GM12873 (cell line): ENCODE measurements around the gene ASXL1.

ENCODE experiments used
- CTCF ChIP-seq: IDR thresholded peaks from 2 replicates; pipeline ENCODE4 v1.5.1; 2012; ENCODE audit warnings: low read depth, mild to moderate bottlenecking, moderate library complexity, low read length, control low read depth; ENCODE audit not compliant: insufficient read depth; ENCODE audit errors: missing control alignments

The ASXL1 gene

GRCh38 chr20:32479012-32479411 is 120.9 kb downstream of the ASXL1 start:
- TF ChIP-seq CTCF, result no peak

GRCh38 chr20:32479697-32480171 is 121.6 kb downstream of the ASXL1 start:
- TF ChIP-seq CTCF, result no peak

GRCh38 chr20:32480371-32481241 is 122.5 kb downstream of the ASXL1 start:
- TF ChIP-seq CTCF, result no peak

GRCh38 chr20:32481311-32482142 is 123.4 kb downstream of the ASXL1 start:
- no peak for TF ChIP-seq CTCF

- TF ChIP-seq CTCF, result no peak
These were observed 124.0 kb downstream of the ASXL1 start for GRCh38 chr20:32482143-32482441.

GRCh38 chr20:32482442-32483261 is 124.5 kb downstream of the ASXL1 start:
- no peak for TF ChIP-seq CTCF
